AG04450 (cell line): ENCODE data around the gene TRAPPC3L. TPM values are rescaled to one million over a fixed set of nuclear protein-coding genes. Genes with fewer than 3 reads are reported as not detected.

ENCODE experiments used
- CTCF ChIA-PET: fragments of 300-600, 350-600 bp; formaldehyde crosslinking; extraction: SDS; loops from one replicate; lab custom pipeline; 2022; ENCODE audit warnings: antibody characterized with exemption, inconsistent platforms; lab: Charles Lee
- POLR2A ChIA-PET: fragments of 350-600 bp; formaldehyde crosslinking; extraction: SDS; loops from one replicate; lab custom pipeline; 2021; ENCODE audit warnings: antibody characterized with exemption, inconsistent platforms; lab: Yijun Ruan, JAX
- DNase-seq: peaks from one replicate; pipeline ENCODE4 v3.0.0-alpha.2; 2011; ENCODE audit warnings: low read depth, low spot score
- H3K27ac ChIP-seq: one replicate; pipeline ENCODE4 v1.5.1; 2012; ENCODE audit warnings: low read depth, low read length, control low read depth
- H3K27me3 ChIP-seq: one replicate; pipeline ENCODE4 v1.6.0; 2012; ENCODE audit warnings: low read length; ENCODE audit not compliant: control insufficient read depth, insufficient read depth
- H3K4me3 ChIP-seq: 2 replicates; pipeline ENCODE4 v1.5.1; 2011; ENCODE audit warnings: mild to moderate bottlenecking, low read depth, low read length, control low read depth
- H3K9me3 ChIP-seq: 2 replicates; pipeline ENCODE4 v1.5.1; 2012; ENCODE audit warnings: low read length; ENCODE audit not compliant: control insufficient read depth, insufficient read depth
- polyA plus RNA-seq: library from polyadenylated mRNA; depleted of rRNA; stranded (reverse); fragments of >200 nt; gene quantifications from 2 replicates; pipeline ENCODE4 v1.2.3, GENCODE V29; 2011
- TF ChIP-seq, protein P1 (sequence below): IDR thresholded peaks from 2 replicates; pipeline ENCODE4 v1.5.1; 2011; ENCODE audit warnings: low read depth, low read length, control low read depth, inconsistent platforms

The TRAPPC3L gene
- polyA plus RNA-seq, 1 experiment: 0.19 TPM

GRCh38 chr6:116461331-116461931, 84.1 kb downstream of the TRAPPC3L start, which contains the start of gene CALHM6:
Gene CALHM6 (plus strand): TSS chr6:116461375. CDS start chr6:116461930, 555 bp downstream.
- peak within 1 kb of the TSS; percentile 42 for H3K4me3 ChIP-seq
- POLR2A ChIA-PET: no interaction called here
- no peaks in the 10 kb centered on the region for H3K27me3 ChIP-seq
- CTCF ChIA-PET: interaction anchor here (2.5 kb wide), 1 partner anchor 174 kb away, joined by 8 read pairs; no protein-coding TSS in a partner anchor
- peaks cover 5% of the 10 kb centered on the region for H3K9me3 ChIP-seq
- no peak for DNase-seq
- H3K27ac ChIP-seq: no peak within 1 kb of the TSS
- TF ChIP-seq, protein P1, sequence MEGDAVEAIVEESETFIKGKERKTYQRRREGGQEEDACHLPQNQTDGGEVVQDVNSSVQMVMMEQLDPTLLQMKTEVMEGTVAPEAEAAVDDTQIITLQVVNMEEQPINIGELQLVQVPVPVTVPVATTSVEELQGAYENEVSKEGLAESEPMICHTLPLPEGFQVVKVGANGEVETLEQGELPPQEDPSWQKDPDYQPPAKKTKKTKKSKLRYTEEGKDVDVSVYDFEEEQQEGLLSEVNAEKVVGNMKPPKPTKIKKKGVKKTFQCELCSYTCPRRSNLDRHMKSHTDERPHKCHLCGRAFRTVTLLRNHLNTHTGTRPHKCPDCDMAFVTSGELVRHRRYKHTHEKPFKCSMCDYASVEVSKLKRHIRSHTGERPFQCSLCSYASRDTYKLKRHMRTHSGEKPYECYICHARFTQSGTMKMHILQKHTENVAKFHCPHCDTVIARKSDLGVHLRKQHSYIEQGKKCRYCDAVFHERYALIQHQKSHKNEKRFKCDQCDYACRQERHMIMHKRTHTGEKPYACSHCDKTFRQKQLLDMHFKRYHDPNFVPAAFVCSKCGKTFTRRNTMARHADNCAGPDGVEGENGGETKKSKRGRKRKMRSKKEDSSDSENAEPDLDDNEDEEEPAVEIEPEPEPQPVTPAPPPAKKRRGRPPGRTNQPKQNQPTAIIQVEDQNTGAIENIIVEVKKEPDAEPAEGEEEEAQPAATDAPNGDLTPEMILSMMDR: no peak

DNA sequence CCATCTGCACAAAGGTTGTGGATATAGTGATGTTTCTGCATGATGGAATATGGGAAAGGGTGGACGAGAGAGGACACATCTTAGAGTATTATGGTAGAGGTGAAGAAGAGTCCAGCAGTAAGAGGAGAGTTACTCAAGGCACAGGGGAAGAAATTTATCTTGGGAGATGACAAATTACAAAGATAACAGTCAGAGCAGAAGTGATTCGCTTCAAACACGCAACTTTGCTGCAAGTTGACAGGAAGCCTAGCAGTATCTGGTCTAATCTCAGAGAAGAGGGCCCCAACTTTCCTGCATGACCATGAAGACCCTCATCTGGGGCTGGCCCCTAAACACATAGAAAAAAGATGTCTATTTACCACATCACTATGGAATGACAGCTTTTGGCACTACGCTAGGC, 85.6 kb downstream of the TRAPPC3L start:
- POLR2A ChIA-PET: no interaction called here
- TF ChIP-seq, protein P1: no peak
- Histone ChIP-seq H3K4me3 (no peak overlapping the region), H3K27ac (no peak overlapping the region), H3K27me3 (no peaks in the 10 kb centered on the region), H3K9me3 (peaks cover 5% of the 10 kb centered on the region)
- CTCF ChIA-PET: no interaction called here
- DNase-seq: no peak

DNA sequence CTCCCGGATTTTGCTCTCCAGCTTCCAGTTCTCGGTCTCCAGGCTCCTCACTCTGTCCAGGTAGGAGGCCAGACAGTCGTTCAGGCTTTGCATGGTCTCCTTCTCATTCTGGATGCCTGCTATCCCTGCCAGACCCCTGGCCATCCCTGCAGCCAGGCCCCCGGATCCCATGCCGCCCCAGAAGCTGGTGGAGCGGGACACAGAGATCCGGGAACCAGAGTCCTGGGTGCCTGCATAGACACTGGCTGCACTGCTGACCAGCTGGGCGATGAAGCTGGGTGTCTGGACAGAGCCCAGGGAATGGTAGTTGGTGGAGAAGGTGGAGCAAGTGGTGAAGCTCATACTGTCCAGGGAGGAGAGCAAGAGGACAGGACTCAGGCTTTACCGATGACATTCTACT, 87.2 kb downstream of the TRAPPC3L start:
- POLR2A ChIA-PET: no interaction called here
- Histone ChIP-seq H3K4me3 (no peak overlapping the region), H3K9me3 (peaks cover 5% of the 10 kb centered on the region), H3K27ac (no peak overlapping the region), H3K27me3 (no peaks in the 10 kb centered on the region)
- CTCF ChIA-PET: interaction anchor here (0.8 to 1.5 kb wide), 2 partner anchors 53 to 170 kb away, joined by 3 to 4 read pairs; partner anchors contain the start of gene CALHM5
- DNase-seq: no peak
- TF ChIP-seq, protein P1: no peak

GRCh38 chr6:116456927-116457326, 88.6 kb downstream of the TRAPPC3L start:
- ChIA-PET POLR2A (no interaction called here), CTCF (no interaction called here)
- Histone ChIP-seq H3K9me3 (peaks cover 5% of the 10 kb centered on the region), H3K4me3 (no peak overlapping the region), H3K27me3 (no peaks in the 10 kb centered on the region), H3K27ac (no peak overlapping the region)
- TF ChIP-seq, protein P1: no peak
- no peak for DNase-seq

GRCh38 chr6:116456106-116456505, 89.4 kb downstream of the TRAPPC3L start:
- POLR2A ChIA-PET: no interaction called here
- H3K9me3 ChIP-seq: no peaks in the 10 kb centered on the region
- no peak for DNase-seq
- no peak overlapping the region for H3K4me3 ChIP-seq
- TF ChIP-seq, protein P1: no peak
- H3K27me3 ChIP-seq: no peaks in the 10 kb centered on the region
- CTCF ChIA-PET: no interaction called here
- no peak overlapping the region for H3K27ac ChIP-seq
